Measurements from ENCODE around the gene TGFB3.
A peak's percentile ranks its signal among the peaks of the same experiment; 100 is the strongest.

TGFB3 gene

GRCh38 chr14:75989134-75989533 is 7.3 kb upstream of the TGFB3 start:
- no peaks in the 10 kb centered on the region for H3K27me3 ChIP-seq (ENCODE audit: control insufficient read depth, insufficient read depth, low read length)
- no peaks in the 10 kb centered on the region for H3K9me3 ChIP-seq (ENCODE audit: control insufficient read depth, low read length)
- no peak overlapping the region for H3K9ac ChIP-seq
- peak overlapping the region; percentile 73 for H3K27ac ChIP-seq
- H3K4me1 ChIP-seq: peaks cover 16% of the 10 kb centered on the region
- no peaks in the 10 kb centered on the region for H3K36me3 ChIP-seq (ENCODE audit: control insufficient read depth, insufficient read depth, low read length)
- no peak overlapping the region for H3K4me3 ChIP-seq (ENCODE audit: low read depth, low read length)
- no peak overlapping the region for H2AFZ ChIP-seq
- TF ChIP-seq CTCF (IDR thresholded peaks at IDR 0.05): no peak
- H3K4me2 ChIP-seq (ENCODE audit: low read length): no peak overlapping the region
- peaks cover 14% of the 10 kb centered on the region for H3K79me2 ChIP-seq

GRCh38 chr14:75987201-75987970 is 5.6 kb upstream of the TGFB3 start:
- Histone ChIP-seq H3K79me2 (peaks cover 11% of the 10 kb centered on the region), H3K27ac (no peak overlapping the region), H3K9ac (no peak overlapping the region), H3K36me3 (ENCODE audit: control insufficient read depth, insufficient read depth, low read length) (no peaks in the 10 kb centered on the region), H3K4me2 (ENCODE audit: low read length) (no peak overlapping the region), H3K4me1 (peaks cover 19% of the 10 kb centered on the region), H2AFZ (no peak overlapping the region), H3K4me3 (ENCODE audit: low read depth, low read length) (no peak overlapping the region), H3K27me3 (ENCODE audit: control insufficient read depth, insufficient read depth, low read length) (no peaks in the 10 kb centered on the region), H3K9me3 (ENCODE audit: control insufficient read depth, low read length) (no peaks in the 10 kb centered on the region)
- no peak for TF ChIP-seq CTCF (IDR thresholded peaks at IDR 0.05)

- no peak overlapping the region for H3K9ac ChIP-seq
- peaks cover 11% of the 10 kb centered on the region for H3K79me2 ChIP-seq
- H3K4me1 ChIP-seq: peaks cover 19% of the 10 kb centered on the region
- no peaks in the 10 kb centered on the region for H3K36me3 ChIP-seq (ENCODE audit: control insufficient read depth, insufficient read depth, low read length)
- TF ChIP-seq CTCF (IDR thresholded peaks at IDR 0.05): no peak
- H3K9me3 ChIP-seq (ENCODE audit: control insufficient read depth, low read length): no peaks in the 10 kb centered on the region
- peak overlapping the region; percentile 59 for H3K27ac ChIP-seq
- peak overlapping the region; percentile 91 for H3K4me2 ChIP-seq (ENCODE audit: low read length)
- H2AFZ ChIP-seq: no peak overlapping the region
- H3K4me3 ChIP-seq (ENCODE audit: low read depth, low read length): peak overlapping the region; percentile 92
- no peaks in the 10 kb centered on the region for H3K27me3 ChIP-seq (ENCODE audit: control insufficient read depth, insufficient read depth, low read length)
Observed at GRCh38 chr14:75986439-75986765, 4.6 kb upstream of the TGFB3 start.

- no peak for TF ChIP-seq CTCF (IDR thresholded peaks at IDR 0.05)
- no peaks in the 10 kb centered on the region for H3K27me3 ChIP-seq (ENCODE audit: control insufficient read depth, insufficient read depth, low read length)
- H3K36me3 ChIP-seq (ENCODE audit: control insufficient read depth, insufficient read depth, low read length): no peaks in the 10 kb centered on the region
- H2AFZ ChIP-seq: peak within 1 kb of the TSS; percentile 95
- H3K9me3 ChIP-seq (ENCODE audit: control insufficient read depth, low read length): no peaks in the 10 kb centered on the region
- peaks cover 11% of the 10 kb centered on the region for H3K79me2 ChIP-seq
- peak within 1 kb of the TSS; percentile 91 for H3K4me2 ChIP-seq (ENCODE audit: low read length)
- peaks cover 25% of the 10 kb centered on the region for H3K4me1 ChIP-seq
- peak within 1 kb of the TSS; percentile 79 for H3K9ac ChIP-seq
- peak within 1 kb of the TSS; percentile 59 for H3K27ac ChIP-seq
- peak within 1 kb of the TSS; percentile 92 for H3K4me3 ChIP-seq (ENCODE audit: low read depth, low read length)
Observed at GRCh38 chr14:75985618-75986438, 4.0 kb upstream of the TGFB3 start, which contains the start of gene IFT43. TSS of gene IFT43 (plus strand) at chr14:75985763. CDS start at chr14:75985787, 24 bp downstream.
